Measurements from ENCODE around the gene NME7.

GRCh38 chr1:169340882-169341281, 26.7 kb downstream of the NME7 start:
- no peak for TF ChIP-seq CTCF (IDR thresholded peaks at IDR 0.05 in 2 of 3, conservative IDR thresholded peaks at IDR 0.05 in 1 of 3; ENCODE audit: borderline replicate concordance in 1 of 3, insufficient read depth in 1 of 3, low read depth in 2 of 3, low read length in 2 of 3)
- TF ChIP-seq POLR2AphosphoS5 (IDR thresholded peaks at IDR 0.05; ENCODE audit: low read depth, low read length), result no peak
- TF ChIP-seq SP1 (IDR thresholded peaks at IDR 0.05; ENCODE audit: low read depth), result no peak
- no peak for TF ChIP-seq EZH2 (IDR thresholded peaks at IDR 0.05)
- no peak for TF ChIP-seq REST (IDR thresholded peaks at IDR 0.05; ENCODE audit: low read depth)
- no peak for TF ChIP-seq SRF (IDR thresholded peaks at IDR 0.05; ENCODE audit: low read depth)
- no peak for TF ChIP-seq POLR2A (IDR thresholded peaks at IDR 0.05; ENCODE audit: borderline replicate concordance, extremely low read depth, insufficient read depth, insufficient read length)
- TF ChIP-seq MAX (IDR thresholded peaks at IDR 0.05), result no peak
- no peak for TF ChIP-seq ELF1 (IDR thresholded peaks at IDR 0.05; ENCODE audit: borderline replicate concordance, low read depth)
- TF ChIP-seq YY1 (IDR thresholded peaks at IDR 0.05; ENCODE audit: extremely low read depth, insufficient replicate concordance, low read depth, low read length), result no peak
- no peak for TF ChIP-seq EGR1 (IDR thresholded peaks at IDR 0.05; ENCODE audit: low read depth)
- no peak for TF ChIP-seq ATF3 (IDR thresholded peaks at IDR 0.05)
- TF ChIP-seq CBX3 (IDR thresholded peaks at IDR 0.05; ENCODE audit: low read depth), result no peak
- TF ChIP-seq RAD21 (IDR thresholded peaks at IDR 0.05; ENCODE audit: low read depth), result no peak
